HepG2 (cell line): ENCODE data around the gene MALRD1. TPM values are rescaled to one million over a fixed set of nuclear protein-coding genes. Genes with fewer than 3 reads are reported as not detected.

Source experiments
- ATAC-seq: fragments of 200-7000 bp; cut with Tn5 transposase; 3 replicates; pipeline ENCODE4 v1.9.1; 2020; ENCODE audit warnings: mild to moderate bottlenecking, moderate library complexity
- BruUV-seq: library from RNA; stranded (reverse); fragments of 400-500 nt; replicated peaks from 2 replicates; lab custom pipeline; 2021; lab: Mats Ljungman, UMichigan
- CTCF ChIA-PET: fragments of 300-600 bp; formaldehyde crosslinking; extraction: SDS; loops from one replicate; lab custom pipeline; 2021; ENCODE audit warnings: low total read pairs, inconsistent platforms, low intra/inter-chr PET ratio; lab: Yijun Ruan, JAX
- POLR2A ChIA-PET: fragments of 350-600 bp; sonication (Branson Sonifier 250); formaldehyde crosslinking; loops from one replicate; lab custom pipeline; 2020; ENCODE audit warnings: antibody characterized with exemption, inconsistent platforms; lab: Yijun Ruan, JAX
- DNase-seq: peaks from one replicate; pipeline ENCODE4 v3.0.0-alpha.2; 2015; ENCODE audit warnings: low spot score
- FAIRE-seq: peaks from 3 replicates; lab custom pipeline; 2011; peaks lifted over from hg19 to GRCh38; lab: Jason Lieb, UNC
- H2AFZ ChIP-seq: one replicate; pipeline ENCODE4 v1.6.1; 2011; ENCODE audit warnings: low read length, inconsistent platforms
- H3K27ac ChIP-seq: fragments of 300-600 bp; 3 replicates; pipeline ENCODE4 v1.8.0; 2011; ENCODE audit warnings: mixed run types, mild to moderate bottlenecking, mixed read lengths, low read length, inconsistent platforms; ENCODE audit not compliant: insufficient read depth; ENCODE audit errors: extremely low read length
- H3K27me3 ChIP-seq, 2 experiments: fragments of 200-600 bp in 1 of 2; 2 replicates in 1 of 2; 3 replicates in 1 of 2; pipeline versions ENCODE4 v1.6.0 to v1.8.0; 2011; ENCODE audit warnings: low read length in 2 of 2, mild to moderate bottlenecking in 2 of 2, moderate library complexity in 2 of 2, inconsistent platforms in 1 of 2; ENCODE audit not compliant: insufficient read depth in 2 of 2, control insufficient read depth in 1 of 2
- H3K36me3 ChIP-seq, 2 experiments: fragments of 200-600 bp in 1 of 2; replicated peaks in 1 of 2; 2 replicates in 1 of 2; 3 replicates in 1 of 2; pipeline versions ENCODE4 v1.5.1 to v1.8.0; 2011; ENCODE audit warnings: low read length in 2 of 2, inconsistent platforms in 1 of 2; ENCODE audit not compliant: insufficient read depth in 2 of 2, control insufficient read depth in 1 of 2
- H3K4me1 ChIP-seq: 2 replicates; pipeline ENCODE4 v1.5.1; 2012; ENCODE audit warnings: low read length, inconsistent platforms; ENCODE audit not compliant: insufficient read depth
- H3K4me2 ChIP-seq: 2 replicates; pipeline ENCODE4 v1.6.0; 2011; ENCODE audit warnings: low read depth, low read length, inconsistent platforms
- H3K4me3 ChIP-seq, 3 experiments: fragments of 200-600 bp in 1 of 3; sonication (generic), shearing (Covaris generic) in 1 of 3; replicated peaks in 1 of 3; 2 replicates each; pipeline ENCODE4 v1.5.1; 2011 to 2016; ENCODE audit warnings: low read length in 3 of 3, inconsistent platforms in 2 of 3, low read depth in 2 of 3, mild to moderate bottlenecking in 2 of 3, control low read depth in 1 of 3, mixed read lengths in 1 of 3; ENCODE audit not compliant: insufficient read depth in 1 of 3
- H3K79me2 ChIP-seq: one replicate; pipeline ENCODE4 v1.6.1; 2011; ENCODE audit warnings: low read length, inconsistent platforms; ENCODE audit not compliant: insufficient read depth
- H3K9ac ChIP-seq: 2 replicates; pipeline ENCODE4 v1.6.0; 2011; ENCODE audit warnings: mild to moderate bottlenecking, low read depth, low read length, inconsistent platforms; ENCODE audit not compliant: insufficient read depth
- H3K9me3 ChIP-seq: 2 replicates; pipeline ENCODE4 v1.5.1; 2012; ENCODE audit warnings: mild to moderate bottlenecking, low read length
- H4K20me1 ChIP-seq: 2 replicates; pipeline ENCODE4 v1.6.0; 2011; ENCODE audit warnings: inconsistent platforms, mild to moderate bottlenecking, low read length, moderate library complexity; ENCODE audit not compliant: insufficient read depth
- ATF1 ChIP-seq: IDR thresholded peaks from 2 replicates; pipeline ENCODE4 v1.6.1; 2016; ENCODE audit warnings: mild to moderate bottlenecking, control low read depth
- HNRNPK ChIP-seq: fragments of 200-400 bp; formaldehyde crosslinking; IDR thresholded peaks from 2 replicates; pipeline ENCODE4 v1.6.1; 2018; ENCODE audit warnings: low read length, low read depth, moderate library complexity, mild to moderate bottlenecking; ENCODE audit not compliant: poor library complexity, severe bottlenecking
- HOXA3 ChIP-seq: sonication (generic); formaldehyde crosslinking; IDR thresholded peaks from 2 replicates; pipeline ENCODE4 v1.5.0; 2020; ENCODE audit warnings: missing genetic modification reagents
- MAZ ChIP-seq, 2 experiments: sonication (generic) in 1 of 2; formaldehyde crosslinking in 1 of 2; IDR thresholded peaks; 2 replicates each; pipeline versions ENCODE4 v1.5.0 to v1.6.1; 2012 to 2020; ENCODE audit warnings: low read depth in 2 of 2, mild to moderate bottlenecking in 2 of 2, borderline replicate concordance in 1 of 2, improper control_type of control experiment in 1 of 2, low read length in 1 of 2, missing genetic modification reagents in 1 of 2, moderate library complexity in 1 of 2
- NFAT5 ChIP-seq: sonication (generic); formaldehyde crosslinking; IDR thresholded peaks from 2 replicates; pipeline ENCODE4 v1.4.0; 2020; ENCODE audit warnings: missing genetic modification reagents
- TOE1 ChIP-seq: sonication (generic); formaldehyde crosslinking; IDR thresholded peaks from 2 replicates; pipeline ENCODE4 v1.4.0; 2020; ENCODE audit warnings: mild to moderate bottlenecking, missing genetic modification reagents
- ZNF354B ChIP-seq: sonication (generic); formaldehyde crosslinking; IDR thresholded peaks from 2 replicates; pipeline ENCODE4 v1.8.0; 2022; ENCODE audit warnings: mild to moderate bottlenecking, missing genetic modification reagents
- WGBS: methylation state at CpG from one replicate; pipeline ENCODE4 v1.1.6; 2017; ENCODE audit warnings: low lambda C conversion rate; 5-methylcytosine and 5-hydroxymethylcytosine counted together
- in situ Hi-C: cut with HindIII; loops from 2 replicates; pipeline ENCODE4 v1.10.0; 2017; ENCODE audit warnings: low pct_unique_long_range_greater_than_20kb; ENCODE audit not compliant: extremely low pct_ligation_motif_present
- intact Hi-C: fragments of 100-400 bp; cut with micrococcal nuclease; formaldehyde crosslinking; loops from one replicate; pipeline ENCODE4 v1.10.0; 2022; ENCODE audit not compliant: unreplicated experiment
- polyA plus RNA-seq, 8 experiments: library from polyadenylated mRNA; depleted of rRNA in 3 of 8; stranded (reverse) in 7 of 8; unstranded in 1 of 8; fragments of >200 nt; fragmentation: Illumina TruSeq in 4 of 8; extraction: Trizol in 4 of 8; gene quantifications; 2 replicates each; pipeline versions ENCODE4 v1.2.1 to v1.2.3, GENCODE V29; 2011 to 2016; ENCODE audit warnings: low read depth in 4 of 8, missing spikeins in 1 of 8, mixed read lengths in 1 of 8; ENCODE audit not compliant: insufficient read depth in 1 of 8
- total RNA-seq, 5 experiments: library from RNA; depleted of rRNA; stranded (reverse); fragments of >200 nt; fragmentation: Illumina TruSeq; extraction: Trizol; gene quantifications; 2 replicates each; pipeline ENCODE4 v1.2.3, GENCODE V29; 2016; ENCODE audit warnings: low read depth in 1 of 5
- TF ChIP-seq, protein P1 (sequence below): sonication (generic); formaldehyde crosslinking; conservative IDR thresholded peaks from 2 replicates; pipeline ENCODE4 v1.8.1; 2023; ENCODE audit warnings: missing genetic modification reagents

The MALRD1 gene
- total and polyA plus RNA-seq, 2 of the 13 experiments (the other 11 are each of a cell fraction or from before 2014, with no cell fraction given): 5.7 to 15.4 TPM

- TF ChIP-seq TOE1 (CRISPR knock-in tag) (no peak), HNRNPK (no peak), HOXA3 (CRISPR knock-in tag) (no peak), MAZ (IDR thresholded peaks at IDR 0.05; ENCODE audit: borderline replicate concordance, low read depth, low read length) (no peak), MAZ (CRISPR knock-in tag; IDR thresholded peaks at IDR 0.05; ENCODE audit: low read depth) (no peak), ZNF354B (no peak), ATF1 (CRISPR knock-in tag) (no peak), NFAT5 (no peak)
- TF ChIP-seq, protein P1, sequence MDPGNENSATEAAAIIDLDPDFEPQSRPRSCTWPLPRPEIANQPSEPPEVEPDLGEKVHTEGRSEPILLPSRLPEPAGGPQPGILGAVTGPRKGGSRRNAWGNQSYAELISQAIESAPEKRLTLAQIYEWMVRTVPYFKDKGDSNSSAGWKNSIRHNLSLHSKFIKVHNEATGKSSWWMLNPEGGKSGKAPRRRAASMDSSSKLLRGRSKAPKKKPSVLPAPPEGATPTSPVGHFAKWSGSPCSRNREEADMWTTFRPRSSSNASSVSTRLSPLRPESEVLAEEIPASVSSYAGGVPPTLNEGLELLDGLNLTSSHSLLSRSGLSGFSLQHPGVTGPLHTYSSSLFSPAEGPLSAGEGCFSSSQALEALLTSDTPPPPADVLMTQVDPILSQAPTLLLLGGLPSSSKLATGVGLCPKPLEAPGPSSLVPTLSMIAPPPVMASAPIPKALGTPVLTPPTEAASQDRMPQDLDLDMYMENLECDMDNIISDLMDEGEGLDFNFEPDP (CRISPR knock-in tag): no peak
- no peaks in the 10 kb centered on the region for H3K4me1 ChIP-seq
- no peak overlapping the region for H3K9ac ChIP-seq
- no peak for ATAC-seq
- BruUV-seq: no TSS peak
- no peak for FAIRE-seq
- WGBS: 0% methylated on average over 4 of the region's 4 CpGs
- intact Hi-C loops: no loop called here
- in situ Hi-C loops: no loop called here
- ChIA-PET POLR2A (no interaction called here), CTCF (no interaction called here)
- no peaks in the 10 kb centered on the region for H4K20me1 ChIP-seq
- no peak overlapping the region for H3K4me2 ChIP-seq
- H3K36me3 ChIP-seq: no peaks in the 10 kb centered on the region
- H3K27ac ChIP-seq: no peak overlapping the region
- H3K9me3 ChIP-seq: no peaks in the 10 kb centered on the region
- DNase-seq: no peak
- H3K4me3 ChIP-seq: no peak overlapping the region
- no peaks in the 10 kb centered on the region for H3K79me2 ChIP-seq
- no peak overlapping the region for H2AFZ ChIP-seq
- H3K27me3 ChIP-seq: no peaks in the 10 kb centered on the region; a peak in 1 of 5 replicates
Observed at GRCh38 chr10:19154375-19154774, 105.8 kb downstream of the MALRD1 start.
